GM19025 (cell line): Measurements from ENCODE around the gene GSE1.
A peak's percentile ranks its signal among the peaks of the same experiment; 100 is the strongest.

Source experiments
- ATAC-seq: cut with Tn5 transposase; IDR thresholded peaks from one replicate; pipeline ENCODE4 v1.9.1; 2021; ENCODE audit warnings: mild to moderate bottlenecking, low read depth, moderate library complexity; ENCODE audit not compliant: unreplicated experiment

Gene GSE1

DNA sequence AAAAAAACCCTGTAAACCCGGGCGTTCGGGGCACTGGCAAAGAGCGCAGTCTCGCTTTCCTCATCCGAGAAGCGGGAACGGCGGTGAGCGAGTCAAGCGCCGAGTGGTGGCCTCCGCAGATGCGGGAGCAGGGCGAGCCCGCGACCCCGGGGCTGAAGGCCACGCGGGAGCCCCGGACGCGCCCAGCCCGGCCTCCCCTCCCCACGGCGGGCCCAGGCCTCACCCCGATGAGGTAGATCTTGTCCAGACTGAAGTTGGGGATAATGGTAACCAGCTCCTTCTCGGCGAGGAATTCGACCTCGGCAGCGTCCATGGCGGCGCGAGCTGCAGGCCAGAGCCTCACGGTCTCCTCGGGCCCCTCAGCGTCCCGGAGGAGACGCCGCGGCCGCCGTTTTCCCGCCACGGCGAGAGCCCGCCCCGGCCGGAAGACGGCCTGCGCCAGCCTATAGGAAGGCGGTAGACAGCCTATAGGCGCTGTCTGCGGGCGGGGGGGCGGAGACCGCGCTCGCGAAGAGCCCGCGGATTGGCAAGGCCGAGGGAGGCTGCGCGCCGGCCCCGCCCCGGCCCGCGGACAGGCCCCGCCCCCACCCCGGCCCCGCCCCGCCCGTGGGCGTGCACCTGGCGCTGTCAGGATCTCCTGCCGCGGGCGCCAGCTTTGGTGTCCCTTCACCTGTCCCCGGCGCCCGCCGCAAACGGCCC is 75.6 kb downstream of the GSE1 start, which contains the start of gene GINS2:
Gene GINS2, minus strand, starts transcription at position 369 of the 699 bp plus-strand sequence. Its CDS starts 56 bp downstream, at position 313.
- peak; percentile 94 for ATAC-seq

DNA sequence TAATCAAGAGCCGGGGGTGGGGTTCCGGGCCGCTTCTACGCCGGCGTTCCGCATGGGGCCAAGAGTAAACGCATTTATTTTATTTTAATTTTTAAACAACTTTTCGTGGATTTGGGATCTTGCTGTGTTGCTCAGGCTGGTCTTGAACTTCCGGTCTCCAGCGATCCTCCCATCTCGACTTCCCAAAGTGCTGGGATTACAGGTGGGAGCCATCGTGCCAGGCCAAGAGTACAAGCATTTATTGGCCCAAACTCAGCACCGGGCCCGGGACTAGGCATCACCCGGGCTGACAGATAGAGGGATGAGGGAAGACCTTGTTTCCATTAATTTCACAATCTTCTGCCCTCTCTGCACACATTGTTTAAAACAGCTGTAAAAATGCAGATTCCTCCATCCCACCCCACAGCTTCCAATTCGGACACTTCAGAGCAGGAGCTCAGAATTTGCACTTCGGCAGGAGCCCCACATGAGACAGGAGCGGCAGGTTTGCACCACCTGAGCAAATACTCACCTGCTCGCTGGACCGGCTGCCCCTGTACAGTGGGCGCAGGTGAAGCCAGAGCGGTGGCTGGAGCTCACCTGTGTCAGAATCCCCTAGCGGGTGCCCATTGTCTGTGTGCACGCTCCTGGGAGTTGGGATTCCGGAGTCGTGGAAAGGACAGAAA is 76.3 kb downstream of the GSE1 start:
- ATAC-seq: no peak

DNA sequence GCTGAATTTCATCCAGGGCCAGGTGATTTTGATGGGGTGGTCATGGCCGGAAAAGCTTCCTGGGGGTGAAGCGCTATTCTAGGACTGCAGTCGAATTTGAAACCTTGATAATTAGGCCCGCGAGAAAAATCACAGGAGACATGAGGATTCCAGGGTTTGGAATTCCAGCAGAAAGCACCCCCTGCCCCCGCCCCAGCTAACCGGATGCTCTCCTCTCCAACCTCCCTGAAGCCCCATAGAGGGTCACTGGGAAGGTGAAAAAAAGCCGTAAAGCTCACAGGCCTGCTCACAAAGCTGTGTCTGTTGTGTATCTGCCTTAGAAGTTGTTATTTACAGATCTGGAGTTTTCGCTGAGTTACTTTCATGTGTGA is 76.8 kb downstream of the GSE1 start:
- no peak for ATAC-seq

DNA sequence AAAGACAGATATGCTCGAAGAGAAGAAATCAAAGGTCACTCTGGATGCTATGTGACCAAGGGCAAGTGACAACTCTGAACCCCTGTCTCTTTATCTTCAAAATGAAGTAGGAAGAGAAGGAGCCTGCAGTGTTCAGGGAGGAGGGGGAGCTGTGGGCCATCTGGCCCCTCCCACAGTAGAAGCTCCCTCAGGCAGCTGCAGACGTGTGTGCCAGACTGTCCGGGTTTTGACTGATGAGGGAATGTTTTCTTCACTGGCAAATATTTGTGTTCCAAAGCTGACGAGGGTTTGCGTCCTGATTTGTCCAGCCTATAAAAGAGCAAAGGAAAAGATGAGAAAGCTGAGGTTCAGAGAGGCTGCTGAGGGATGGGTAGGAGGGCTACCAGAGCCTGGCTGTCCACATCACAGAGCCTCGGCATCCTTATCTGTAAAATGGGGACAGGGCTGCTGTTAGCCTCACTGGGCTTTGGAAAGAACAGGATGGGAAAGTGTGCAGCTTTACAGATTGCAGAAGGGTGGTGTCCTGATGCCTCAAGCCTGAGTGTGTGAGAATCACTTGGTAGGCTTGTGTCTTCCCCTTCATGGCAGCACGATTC is 77.4 kb downstream of the GSE1 start:
- no peak for ATAC-seq

DNA sequence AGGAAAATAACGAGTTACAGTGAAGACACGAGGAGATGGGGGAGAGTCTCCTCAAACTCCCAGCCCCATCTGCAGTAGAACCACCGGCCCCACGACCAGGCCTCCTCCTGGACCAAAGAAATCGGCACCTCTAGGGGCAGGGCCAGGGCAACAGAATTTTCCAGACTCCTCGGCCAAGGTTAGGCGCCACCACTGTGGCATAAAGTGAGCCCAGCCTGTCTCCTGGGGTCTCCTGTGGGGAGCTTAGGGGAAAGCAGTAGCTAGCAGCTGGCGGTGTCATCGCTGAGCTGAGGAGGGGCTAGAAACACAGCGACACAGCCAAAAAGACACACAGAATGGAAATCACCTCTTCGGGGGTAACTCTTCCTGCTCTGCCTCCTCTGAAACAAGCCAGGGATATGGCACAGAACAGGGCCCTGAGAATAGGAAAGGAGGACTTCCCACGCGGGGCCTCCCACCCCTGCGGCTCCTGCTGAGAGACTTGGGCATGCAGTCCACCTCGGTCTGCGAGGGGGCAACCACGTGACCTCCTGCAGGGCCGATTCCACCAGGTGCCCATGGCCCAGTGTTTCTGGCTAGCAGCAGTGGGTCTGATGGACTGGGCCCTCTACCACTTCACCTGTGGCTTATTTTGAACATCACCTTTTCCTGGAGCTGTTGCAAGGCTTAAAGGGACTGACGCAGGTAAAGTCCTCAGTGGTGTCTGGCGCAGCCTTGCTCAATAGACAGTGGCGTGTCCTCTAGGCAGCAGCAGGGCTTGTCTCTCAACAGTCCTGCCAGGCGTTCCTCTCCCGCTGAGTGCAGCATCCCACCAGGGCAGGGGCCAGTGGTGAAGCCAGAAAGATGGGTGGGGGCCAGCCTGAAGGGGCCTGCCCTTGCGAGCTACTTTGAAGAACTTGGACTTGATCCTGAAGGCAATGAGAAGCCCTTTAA is 82.3 kb downstream of the GSE1 start:
- no peak for ATAC-seq

DNA sequence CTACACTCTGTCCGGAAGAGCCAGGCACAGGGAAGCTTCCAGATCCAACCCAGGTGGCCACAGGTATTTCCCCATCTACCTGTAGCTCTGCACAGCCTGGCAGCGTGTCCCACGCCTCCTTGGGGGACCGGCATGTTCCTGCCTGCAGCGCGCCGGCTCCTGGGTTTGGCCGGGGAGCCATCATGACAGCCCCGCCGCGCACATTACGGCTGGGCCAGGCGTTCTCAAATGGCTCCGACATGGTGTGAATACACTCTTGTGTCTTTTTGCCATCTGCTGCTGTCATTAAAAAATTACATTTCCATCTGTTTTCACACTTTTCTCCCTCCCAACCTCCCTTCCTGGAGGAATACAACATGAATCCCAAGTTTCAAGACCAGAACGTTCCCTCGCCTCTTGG is 83.7 kb downstream of the GSE1 start:
- no peak for ATAC-seq

DNA sequence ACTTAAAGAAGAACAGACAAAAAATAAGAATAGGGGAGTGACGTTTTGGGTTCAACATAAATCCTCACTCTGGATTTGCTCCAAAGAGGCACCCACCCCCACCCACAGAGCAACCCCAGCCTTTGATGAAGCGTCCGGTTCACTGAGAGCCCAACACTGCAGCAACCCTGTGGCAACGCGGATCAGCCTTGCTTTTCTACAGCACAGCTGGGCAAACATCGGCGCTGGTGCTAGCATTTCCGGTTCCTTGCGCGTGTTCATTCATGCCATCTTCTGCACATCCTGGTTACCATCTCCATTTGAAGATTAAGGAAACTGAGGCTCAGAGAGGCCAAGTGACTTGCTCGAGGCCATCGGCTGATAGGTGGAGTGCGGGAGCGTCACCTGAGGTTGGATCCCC is 84.3 kb downstream of the GSE1 start:
- ATAC-seq: no peak

DNA sequence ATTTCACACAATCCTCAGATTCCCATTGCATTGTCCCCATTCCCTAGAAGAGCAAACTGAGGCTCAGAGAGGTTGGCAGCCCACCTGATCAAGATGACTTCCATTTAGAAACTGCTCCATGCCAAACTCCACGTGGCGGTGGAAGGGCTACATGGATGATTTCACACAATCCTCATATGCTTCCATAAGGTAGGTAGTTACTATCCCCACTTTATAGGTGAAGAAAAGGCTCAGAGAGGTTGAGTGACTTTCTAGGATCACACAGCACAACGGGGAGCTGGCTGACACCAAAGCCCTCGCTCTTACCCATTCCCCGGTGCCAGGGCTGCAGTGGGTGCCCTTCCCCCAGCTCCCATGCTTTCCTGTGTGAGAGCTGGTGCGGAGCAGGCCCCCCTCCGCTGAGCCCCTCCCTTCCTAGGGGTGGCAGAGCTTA is 85.4 kb downstream of the GSE1 start:
- no peak for ATAC-seq

DNA sequence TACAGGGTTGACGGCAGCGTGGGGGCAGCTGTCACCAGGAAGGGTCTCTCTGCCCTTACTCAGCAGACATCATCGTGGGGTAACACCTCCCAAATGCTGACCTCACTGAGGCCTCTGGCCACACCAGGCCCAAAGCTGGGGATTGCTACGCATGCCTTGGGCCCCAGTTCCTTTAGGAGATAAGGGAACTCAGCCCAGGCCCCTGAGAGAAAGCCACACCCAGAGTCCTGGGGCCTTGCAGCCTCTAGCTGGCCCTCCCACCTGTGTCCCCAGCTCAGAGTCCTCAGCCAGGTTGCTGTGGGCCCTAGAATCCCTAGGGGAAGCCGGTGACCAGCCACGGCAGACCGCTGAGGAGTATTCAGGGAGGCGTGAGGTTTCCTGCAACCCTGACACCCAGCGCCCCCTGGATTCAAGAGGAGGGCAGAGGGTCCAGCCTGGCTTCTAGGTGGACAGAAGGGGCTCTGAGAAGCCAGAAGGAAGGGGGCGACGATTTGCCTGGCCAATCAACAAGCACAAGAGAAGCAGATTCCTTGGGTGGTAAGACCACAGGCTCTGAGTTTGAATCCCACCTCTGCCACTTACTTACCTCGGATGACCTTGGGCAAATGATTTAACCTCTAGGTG is 85.9 kb downstream of the GSE1 start:
- no peak for ATAC-seq

DNA sequence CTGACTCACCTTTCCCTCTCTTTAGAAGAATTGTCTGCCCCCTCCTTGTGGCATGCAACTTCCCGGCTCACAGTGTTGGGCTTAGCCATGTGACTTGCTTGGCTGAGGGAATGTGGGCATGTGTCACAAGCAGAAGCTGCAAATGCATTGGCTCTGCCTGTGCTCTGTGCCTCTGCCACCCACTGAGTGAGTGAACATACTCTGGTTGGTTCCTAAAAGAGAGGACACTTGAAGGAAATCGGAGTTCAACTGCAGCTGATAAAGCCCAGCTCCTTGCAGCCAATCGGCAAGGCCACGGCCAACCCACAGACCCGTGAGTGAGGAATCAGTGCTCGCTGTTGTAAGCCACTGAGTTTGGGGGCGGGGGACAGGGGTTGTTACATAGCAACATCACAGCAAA is 86.5 kb downstream of the GSE1 start:
- no peak for ATAC-seq

DNA sequence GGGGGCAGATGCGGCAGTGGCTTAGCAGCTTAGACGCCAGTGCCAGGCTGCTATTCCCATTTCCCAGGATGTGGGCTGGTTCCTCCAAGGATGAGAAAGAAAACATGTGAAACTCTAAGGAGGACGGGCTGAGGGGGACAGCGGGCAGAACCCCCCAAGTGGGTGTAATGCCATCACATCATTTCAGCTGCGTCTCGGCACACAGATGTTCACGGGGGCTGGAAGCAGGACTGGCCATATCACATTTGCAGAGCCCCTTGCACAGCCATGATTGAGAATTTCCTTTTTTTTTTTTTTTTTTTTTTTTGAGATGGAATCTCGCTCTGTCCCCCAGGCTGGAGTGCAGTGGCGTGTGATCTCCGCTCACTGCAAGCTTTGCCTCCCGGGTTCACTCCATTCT is 90.9 kb downstream of the GSE1 start:
- no peak for ATAC-seq

DNA sequence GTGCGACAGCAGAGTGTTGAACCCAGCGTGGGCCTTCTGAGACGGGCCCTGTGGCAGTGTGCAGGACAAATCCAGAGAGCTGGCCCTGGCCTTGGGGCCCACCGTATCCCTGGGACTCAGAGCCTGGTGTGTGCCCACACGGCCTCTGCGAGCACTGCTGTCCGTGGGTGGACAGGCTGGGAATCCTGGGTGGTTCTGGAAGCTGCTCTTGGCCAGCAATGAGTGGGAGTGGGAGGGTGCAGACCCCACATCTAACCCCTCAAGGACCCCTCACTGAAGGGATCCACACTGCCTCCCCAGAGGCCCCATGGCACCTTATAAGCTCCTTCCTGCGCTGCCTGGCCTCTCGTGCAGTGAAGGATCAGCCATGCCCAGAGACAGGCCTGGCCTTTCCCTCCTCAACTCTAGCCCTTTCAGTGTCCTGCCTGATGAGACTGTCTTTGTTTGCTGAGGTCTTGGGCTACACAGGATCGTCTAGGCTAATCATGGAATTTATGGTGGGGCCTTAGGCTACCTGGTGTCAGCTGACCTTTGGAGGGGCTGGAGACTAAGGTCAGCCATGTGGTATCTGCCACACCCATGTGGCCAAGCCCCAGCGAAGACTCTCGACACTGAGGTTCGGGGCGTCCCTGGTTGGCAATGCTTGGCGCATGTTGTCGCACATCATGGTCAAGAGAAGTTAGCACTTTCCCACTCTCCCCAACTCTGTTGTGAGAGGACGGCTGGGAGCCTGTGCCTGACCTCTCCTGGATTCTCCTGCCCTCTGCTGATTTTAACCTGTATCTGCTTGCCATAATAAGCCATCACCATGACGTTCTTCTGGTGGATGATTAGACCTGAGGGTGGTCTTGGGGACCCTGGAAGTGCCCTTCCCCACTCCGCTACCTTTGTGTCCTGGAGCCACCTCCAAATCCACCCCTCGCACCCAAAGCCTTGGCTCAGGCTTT is 92.1 kb downstream of the GSE1 start:
- no peak for ATAC-seq

DNA sequence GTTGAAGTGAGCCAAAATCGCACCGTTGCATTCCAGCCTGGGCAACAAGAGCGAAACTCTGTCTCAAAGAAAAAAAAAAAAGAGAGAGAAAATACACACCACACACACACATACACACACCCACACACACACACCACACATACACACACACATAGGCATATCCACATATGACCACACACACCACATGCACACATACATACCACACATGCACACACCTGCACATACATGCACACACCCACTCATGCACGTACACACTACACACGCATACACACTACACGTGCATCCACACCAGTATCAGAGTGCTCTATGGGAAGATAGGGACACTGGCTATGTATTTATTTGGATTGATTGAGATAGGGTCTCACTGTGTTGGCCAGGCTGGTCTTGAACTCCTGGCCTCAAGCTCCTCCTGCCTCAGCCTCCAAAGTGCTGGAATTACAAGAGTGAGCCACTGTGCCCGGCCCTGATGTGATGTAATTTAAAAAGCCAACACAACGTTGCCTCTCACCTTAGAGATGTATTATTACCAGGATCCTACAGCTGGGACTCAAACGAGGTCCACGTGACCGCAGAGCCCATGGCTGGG is 93.4 kb downstream of the GSE1 start:
- ATAC-seq: no peak

DNA sequence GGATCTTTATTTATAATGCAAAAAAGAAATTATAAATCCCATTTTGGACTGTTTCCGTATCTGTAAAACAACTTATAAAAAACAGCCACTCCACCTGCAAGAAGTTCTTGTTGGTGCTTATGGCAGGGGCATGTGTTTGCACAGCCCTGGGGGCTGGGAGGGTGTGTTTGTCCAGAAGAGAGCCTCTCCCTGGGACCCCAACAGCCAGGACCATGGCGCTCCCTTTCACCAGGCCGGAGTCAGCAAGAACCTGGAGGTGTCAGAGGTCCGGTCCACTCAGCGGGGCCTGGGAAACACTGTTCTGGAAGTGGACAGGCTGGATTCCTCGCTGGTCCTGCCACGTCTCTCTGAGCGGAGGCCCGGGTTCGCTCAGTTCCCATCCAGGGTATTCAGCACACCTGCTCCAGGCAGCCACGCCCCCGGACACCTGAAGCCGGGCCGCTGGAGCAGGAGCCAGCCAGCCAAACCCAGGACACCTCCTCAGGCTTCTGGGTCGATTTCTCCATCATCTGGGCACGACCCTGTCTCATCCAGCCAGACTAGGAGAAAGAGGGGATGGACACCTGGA is 94.5 kb downstream of the GSE1 start:
- ATAC-seq: no peak

DNA sequence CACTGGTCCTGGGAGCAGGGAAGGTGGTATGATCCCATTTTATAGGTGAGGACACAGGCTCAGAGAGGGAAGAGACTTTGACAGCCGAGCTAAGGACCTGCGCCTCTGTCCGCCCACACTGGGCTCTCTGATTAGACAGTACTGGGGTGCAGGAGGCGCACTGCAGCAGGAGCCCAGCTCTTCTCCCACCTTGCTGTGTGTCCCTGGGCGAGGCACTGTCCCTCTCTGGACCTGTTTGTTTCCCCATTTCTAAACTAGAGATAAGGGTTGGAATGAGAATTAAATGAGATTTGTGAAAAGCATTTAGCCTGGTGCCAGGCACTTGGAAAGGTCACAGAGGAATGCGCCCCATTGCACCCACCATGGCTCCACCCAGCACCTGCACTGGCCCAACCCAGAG is 95.2 kb downstream of the GSE1 start:
- ATAC-seq: no peak

DNA sequence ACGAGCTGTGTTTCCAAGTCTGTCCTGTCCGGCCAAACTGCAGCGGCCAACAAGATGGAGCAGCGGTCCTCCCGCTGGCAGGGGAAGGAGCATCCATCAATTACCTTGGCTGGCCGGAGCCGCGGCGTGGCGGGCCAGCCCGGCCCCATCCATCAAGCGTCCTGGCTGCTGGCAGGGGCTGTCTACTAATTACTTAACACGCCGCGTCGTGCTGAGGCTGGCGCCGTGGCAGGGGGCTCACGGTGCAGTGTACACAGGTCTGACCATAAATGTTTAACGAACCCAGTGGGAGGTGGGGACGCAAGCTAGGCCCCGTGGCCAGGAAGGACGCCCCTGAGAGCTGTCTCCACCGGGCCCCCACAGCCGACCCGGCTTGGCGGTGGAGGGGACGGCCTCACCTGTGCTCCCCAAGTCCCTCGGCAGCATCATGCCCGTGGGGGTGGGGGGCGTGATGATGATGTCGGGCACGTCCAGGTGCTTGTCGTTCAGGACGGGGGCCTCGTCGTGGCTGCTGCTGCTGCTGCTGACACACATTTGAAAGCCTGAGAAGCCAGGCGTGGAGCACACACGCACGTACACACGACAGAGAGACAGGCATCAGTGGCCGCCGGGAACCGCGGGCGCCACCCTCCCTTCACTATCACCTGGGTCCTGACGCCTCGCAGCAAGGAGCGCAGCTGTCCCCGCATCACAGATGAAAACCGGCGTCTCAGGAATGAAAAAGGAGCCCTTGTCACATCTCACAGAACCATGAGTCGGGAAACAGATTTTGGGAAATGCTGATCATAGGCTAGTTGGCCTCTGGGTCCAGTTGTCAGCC is 96.9 kb downstream of the GSE1 start:
- ATAC-seq: no peak

DNA sequence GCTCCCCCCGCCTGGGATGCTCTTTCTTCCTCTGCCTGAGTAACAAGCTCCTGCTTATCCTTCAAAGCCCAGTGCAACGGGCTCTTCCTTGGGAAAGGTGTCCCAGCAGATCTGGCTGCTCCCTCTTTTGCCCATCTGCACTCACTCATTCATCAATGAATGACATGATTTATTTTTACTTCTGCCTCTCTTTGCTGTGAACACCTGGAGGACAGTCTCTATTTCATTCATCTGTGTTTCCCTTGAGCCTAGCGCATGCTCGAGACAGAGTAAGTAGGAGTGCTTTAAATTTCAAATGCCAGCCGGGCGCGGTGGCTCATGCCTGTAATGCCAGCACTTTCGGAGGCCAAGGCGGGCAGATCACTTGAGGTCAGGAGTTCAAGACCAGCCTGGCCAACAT is 97.6 kb downstream of the GSE1 start:
- no peak for ATAC-seq
